Measurements from ENCODE around the gene OR8B8. TPM values are rescaled to one million over a fixed set of nuclear protein-coding genes. Genes with fewer than 3 reads are reported as not detected.
"Not testable (repeated sequence)": the region's sequence is repeated elsewhere in the genome, so short reads cannot be mapped to it uniquely, and the experiment has no call there.

Gene OR8B8
- total RNA-seq, 2 experiments from 2014 or later, result not detected

DNA sequence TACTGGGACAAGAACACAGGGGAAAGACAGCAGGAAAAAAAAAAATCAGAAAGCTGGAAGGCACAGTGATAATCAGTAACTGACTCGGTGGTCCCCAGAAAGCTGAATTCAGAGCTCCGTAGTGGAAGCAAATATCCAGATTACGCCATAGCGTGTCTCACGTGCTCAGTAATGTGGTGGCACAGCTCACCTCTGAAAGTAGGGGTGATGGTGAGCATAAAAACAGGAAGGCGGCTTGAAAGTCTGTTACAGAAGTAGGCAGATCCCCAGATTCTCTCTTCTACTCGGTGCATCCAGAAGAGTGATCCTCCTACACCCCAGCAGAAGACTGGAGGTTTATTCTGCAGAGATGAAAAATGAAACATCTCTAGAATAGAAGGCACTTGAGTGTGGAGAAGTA, 35.6 kb downstream of the OR8B8 start:
- no peak for TF ChIP-seq EZH2phosphoT487 (IDR thresholded peaks at IDR 0.05; ENCODE audit: borderline replicate concordance, low read depth, low read length)
- TF ChIP-seq, protein P1, sequence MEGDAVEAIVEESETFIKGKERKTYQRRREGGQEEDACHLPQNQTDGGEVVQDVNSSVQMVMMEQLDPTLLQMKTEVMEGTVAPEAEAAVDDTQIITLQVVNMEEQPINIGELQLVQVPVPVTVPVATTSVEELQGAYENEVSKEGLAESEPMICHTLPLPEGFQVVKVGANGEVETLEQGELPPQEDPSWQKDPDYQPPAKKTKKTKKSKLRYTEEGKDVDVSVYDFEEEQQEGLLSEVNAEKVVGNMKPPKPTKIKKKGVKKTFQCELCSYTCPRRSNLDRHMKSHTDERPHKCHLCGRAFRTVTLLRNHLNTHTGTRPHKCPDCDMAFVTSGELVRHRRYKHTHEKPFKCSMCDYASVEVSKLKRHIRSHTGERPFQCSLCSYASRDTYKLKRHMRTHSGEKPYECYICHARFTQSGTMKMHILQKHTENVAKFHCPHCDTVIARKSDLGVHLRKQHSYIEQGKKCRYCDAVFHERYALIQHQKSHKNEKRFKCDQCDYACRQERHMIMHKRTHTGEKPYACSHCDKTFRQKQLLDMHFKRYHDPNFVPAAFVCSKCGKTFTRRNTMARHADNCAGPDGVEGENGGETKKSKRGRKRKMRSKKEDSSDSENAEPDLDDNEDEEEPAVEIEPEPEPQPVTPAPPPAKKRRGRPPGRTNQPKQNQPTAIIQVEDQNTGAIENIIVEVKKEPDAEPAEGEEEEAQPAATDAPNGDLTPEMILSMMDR (conservative IDR thresholded peaks at IDR 0.05; ENCODE audit: low read length), result no peak

DNA sequence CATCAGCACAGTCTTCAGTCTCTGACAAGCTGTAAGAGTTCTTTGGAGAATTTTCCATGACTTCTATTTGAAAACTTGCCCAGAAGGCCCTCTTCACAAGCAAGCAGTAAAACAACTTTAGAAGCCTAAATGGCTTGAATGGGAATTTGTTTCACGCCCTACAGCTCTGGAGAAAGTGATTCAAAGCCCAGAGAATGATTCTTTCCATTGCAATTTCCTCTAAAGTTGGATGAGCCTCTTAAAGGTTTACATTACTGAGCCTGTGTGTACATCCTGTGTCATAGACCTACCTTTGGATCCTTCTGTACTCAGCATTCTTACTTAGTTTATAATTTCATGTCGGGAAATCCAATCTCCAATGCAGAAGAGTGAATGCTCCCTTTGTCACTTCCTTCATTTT, 39.9 kb downstream of the OR8B8 start:
- intact Hi-C loops (cut with micrococcal nuclease; ENCODE audit: unreplicated experiment), result no loop called here
- ChIA-PET CTCF (ENCODE audit: unreplicated experiment) (no interaction called here), POLR2A (interaction anchor here (0.9 to 1.2 kb wide), 2 partner anchors 11 to 33 kb away, joined by 3 read pairs; no protein-coding TSS in a partner anchor)

More for the DNA sequence above, 35.6 kb downstream of the OR8B8 start:
- Histone ChIP-seq H2AFZ (ENCODE audit: low read length) (no peak overlapping the region), H3K4me2 (ENCODE audit: low read length) (no peak overlapping the region), H3K36me3 (ENCODE audit: insufficient read depth, low read length) (no peaks in the 10 kb centered on the region), H3K9me3 (ENCODE audit: low read length) (no peaks in the 10 kb centered on the region), H3K27ac (ENCODE audit: low read depth, low read length, poor library complexity, severe bottlenecking) (no peak overlapping the region), H3K4me3 (ENCODE audit: low read depth, low read length, poor library complexity, severe bottlenecking) (no peak overlapping the region), H3K4me1 (ENCODE audit: insufficient read depth, low read length, poor library complexity, severe bottlenecking) (no peaks in the 10 kb centered on the region), H3K79me2 (ENCODE audit: insufficient read depth, low read depth, low read length) (no peaks in the 10 kb centered on the region), H4K20me1 (ENCODE audit: insufficient read depth, low read length) (no peaks in the 10 kb centered on the region), H3K9me2 (ENCODE audit: insufficient read depth, low read length) (no peaks in the 10 kb centered on the region)
- intact Hi-C loops (cut with micrococcal nuclease; ENCODE audit: unreplicated experiment), result no loop called here
- no peak for DNase-seq (ENCODE audit: low spot score)
- BruUV-seq (replicated peaks), result no TSS peak
- CTCF ChIA-PET (ENCODE audit: unreplicated experiment), result no interaction called here
- POLR2A ChIA-PET, result interaction anchor here (0.5 to 1.1 kb wide), 2 partner anchors 14 to 31 kb away, joined by 3 read pairs; partner anchors contain the start of gene OR8B4

DNA sequence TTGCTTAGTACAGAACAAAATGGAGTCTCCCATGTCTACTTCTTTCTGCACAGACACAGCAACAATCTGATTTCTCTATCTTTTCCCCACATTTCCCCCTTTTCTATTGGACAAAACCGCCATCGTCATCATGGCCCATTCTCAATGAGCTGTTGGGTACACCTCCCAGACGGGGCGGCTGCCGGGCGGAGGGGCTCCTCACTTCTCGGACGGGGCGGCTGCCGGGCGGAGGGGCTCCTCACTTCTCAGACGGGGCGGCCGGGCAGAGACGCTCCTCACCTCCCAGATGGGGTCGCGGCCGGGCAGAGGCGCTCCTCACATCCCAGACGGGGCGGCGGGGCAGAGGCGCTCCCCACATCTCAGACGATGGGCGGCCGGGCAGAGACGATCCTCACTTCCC, 42.3 kb downstream of the OR8B8 start:
- H3K4me1 ChIP-seq (ENCODE audit: insufficient read depth, low read length, poor library complexity, severe bottlenecking); H3K9me3 ChIP-seq (ENCODE audit: low read length); H3K4me2 ChIP-seq (ENCODE audit: low read length); H3K9me2 ChIP-seq (ENCODE audit: insufficient read depth, low read length); H4K20me1 ChIP-seq (ENCODE audit: insufficient read depth, low read length); H3K36me3 ChIP-seq (ENCODE audit: insufficient read depth, low read length); H3K4me3 ChIP-seq (ENCODE audit: low read depth, low read length, poor library complexity, severe bottlenecking); H2AFZ ChIP-seq (ENCODE audit: low read length); DNase-seq (ENCODE audit: low spot score); H3K79me2 ChIP-seq (ENCODE audit: insufficient read depth, low read depth, low read length); CTCF ChIA-PET (ENCODE audit: unreplicated experiment); BruUV-seq (replicated peaks); H3K27ac ChIP-seq (ENCODE audit: low read depth, low read length, poor library complexity, severe bottlenecking): not testable (repeated sequence)
- POLR2A ChIA-PET, result interaction anchor here (1.0 kb wide), 1 partner anchor 191 kb away, joined by 3 read pairs; no protein-coding TSS in a partner anchor
- intact Hi-C loops (cut with micrococcal nuclease; ENCODE audit: unreplicated experiment), result loop anchor here (5.0 kb wide), 2 partner anchors 76 to 331 kb away; no protein-coding TSS in a partner anchor

More for the DNA sequence above, 39.9 kb downstream of the OR8B8 start:
- no peak overlapping the region for H2AFZ ChIP-seq (ENCODE audit: low read length)
- no peaks in the 10 kb centered on the region for H3K36me3 ChIP-seq (ENCODE audit: insufficient read depth, low read length)
- H3K4me2 ChIP-seq (ENCODE audit: low read length), result no peak overlapping the region
- no peak for DNase-seq (ENCODE audit: low spot score)
- H3K27ac ChIP-seq (ENCODE audit: low read depth, low read length, poor library complexity, severe bottlenecking), result no peak overlapping the region
- BruUV-seq (replicated peaks), result no TSS peak
- H3K79me2 ChIP-seq (ENCODE audit: insufficient read depth, low read depth, low read length), result no peaks in the 10 kb centered on the region
- H3K9me2 ChIP-seq (ENCODE audit: insufficient read depth, low read length), result no peaks in the 10 kb centered on the region
- H3K4me1 ChIP-seq (ENCODE audit: insufficient read depth, low read length, poor library complexity, severe bottlenecking), result no peaks in the 10 kb centered on the region
- no peak for TF ChIP-seq EZH2phosphoT487 (IDR thresholded peaks at IDR 0.05; ENCODE audit: borderline replicate concordance, low read depth, low read length)
- TF ChIP-seq, protein P1 (conservative IDR thresholded peaks at IDR 0.05; ENCODE audit: low read length), result no peak
- H4K20me1 ChIP-seq (ENCODE audit: insufficient read depth, low read length), result no peaks in the 10 kb centered on the region
- H3K9me3 ChIP-seq (ENCODE audit: low read length), result no peaks in the 10 kb centered on the region
- H3K4me3 ChIP-seq (ENCODE audit: low read depth, low read length, poor library complexity, severe bottlenecking), result no peak overlapping the region

Data from OCI-LY7 (cell line).